ENCODE data around the gene OSBPL10.
"Not testable (repeated sequence)": the region's sequence is repeated elsewhere in the genome, so short reads cannot be mapped to it uniquely, and the experiment has no call there.

Gene OSBPL10

DNA sequence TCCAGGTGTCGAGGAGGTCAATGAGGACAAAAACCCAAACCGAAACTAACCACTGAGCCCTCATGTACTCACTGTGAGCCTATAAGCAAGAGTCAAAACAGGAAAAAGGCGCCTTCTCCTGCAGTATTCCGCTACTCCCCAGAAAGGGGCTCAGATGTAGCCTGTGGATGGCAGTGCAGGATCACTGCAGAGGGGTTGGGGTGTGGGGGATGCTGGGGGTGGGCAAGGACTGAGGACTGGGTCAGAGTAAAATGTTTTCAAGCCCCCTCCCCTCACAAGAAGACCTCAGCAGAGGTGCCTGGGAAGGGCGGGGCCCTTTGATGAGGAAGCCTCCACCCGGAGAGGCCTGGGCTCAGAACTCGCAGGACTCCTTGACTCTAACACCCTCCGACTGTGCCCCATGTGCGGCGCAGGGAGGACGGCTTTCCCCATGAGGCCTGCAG lies 170.1 kb downstream of the OSBPL10 start:
- DNase-seq (ENCODE audit: low spot score): no peak

DNA sequence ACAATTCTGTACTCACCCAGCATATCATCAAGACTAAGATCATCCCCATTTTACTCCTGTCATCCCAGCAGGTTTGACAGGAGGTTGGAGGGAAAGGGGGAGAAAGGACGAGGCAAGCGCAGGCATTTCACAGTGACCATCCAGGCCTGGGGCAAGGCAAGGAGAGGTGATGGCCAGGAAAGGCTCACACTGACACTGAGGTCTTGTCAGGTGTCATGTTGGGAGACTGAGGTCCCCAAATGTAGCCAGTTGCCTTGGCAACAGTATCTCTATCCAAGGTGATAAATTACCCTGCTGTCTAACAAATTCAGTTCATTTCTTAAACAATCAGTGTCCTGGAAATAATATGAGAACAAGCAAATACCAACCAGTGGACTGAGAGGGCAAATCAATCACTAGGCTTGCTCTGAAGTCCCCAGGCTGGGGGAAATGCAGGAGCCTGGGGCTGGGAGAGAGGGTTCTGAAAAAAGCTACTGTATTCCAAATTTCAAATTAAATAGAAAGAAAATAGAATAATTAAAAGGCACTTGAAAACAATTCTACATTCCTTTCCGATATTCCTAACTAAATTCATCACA lies 172.8 kb downstream of the OSBPL10 start:
- DNase-seq (ENCODE audit: low spot score): no peak

DNA sequence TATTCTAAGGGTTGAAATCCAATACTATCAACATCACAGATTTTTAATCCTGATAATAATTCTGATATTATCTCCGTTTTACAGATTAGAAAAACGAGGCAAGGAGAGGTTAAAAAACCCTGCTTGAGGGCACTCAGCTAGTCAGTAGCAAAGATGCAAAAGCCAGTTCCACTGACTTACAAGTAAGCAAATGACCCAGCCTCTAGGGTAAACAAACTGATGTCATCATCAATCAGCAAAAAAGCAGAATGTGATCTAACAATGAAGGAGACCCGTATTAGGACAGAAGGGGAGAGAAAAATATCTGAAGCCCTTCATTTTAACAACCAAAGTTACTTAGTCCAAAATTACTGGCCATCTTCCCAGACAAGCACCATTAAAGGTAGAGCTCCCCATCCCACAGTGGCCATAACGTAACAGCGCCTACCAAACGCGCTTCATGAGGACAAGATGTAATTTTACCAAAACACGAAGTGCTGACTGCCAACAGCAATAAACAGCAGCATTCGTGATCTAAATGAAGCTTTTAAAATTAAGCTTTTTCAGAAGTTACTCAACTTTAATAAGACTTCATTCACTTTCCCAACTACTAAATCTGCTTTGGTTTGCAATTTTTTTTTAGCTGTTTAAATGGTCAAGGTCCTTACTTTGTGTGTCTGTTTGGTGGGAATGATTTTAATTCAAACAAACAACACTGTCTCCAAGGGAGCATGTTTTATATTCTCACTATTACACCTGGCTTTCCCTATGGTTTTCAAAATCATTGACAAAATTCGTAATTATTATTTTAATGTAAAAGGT lies 176.6 kb downstream of the OSBPL10 start:
- no peak for DNase-seq (ENCODE audit: low spot score)

DNA sequence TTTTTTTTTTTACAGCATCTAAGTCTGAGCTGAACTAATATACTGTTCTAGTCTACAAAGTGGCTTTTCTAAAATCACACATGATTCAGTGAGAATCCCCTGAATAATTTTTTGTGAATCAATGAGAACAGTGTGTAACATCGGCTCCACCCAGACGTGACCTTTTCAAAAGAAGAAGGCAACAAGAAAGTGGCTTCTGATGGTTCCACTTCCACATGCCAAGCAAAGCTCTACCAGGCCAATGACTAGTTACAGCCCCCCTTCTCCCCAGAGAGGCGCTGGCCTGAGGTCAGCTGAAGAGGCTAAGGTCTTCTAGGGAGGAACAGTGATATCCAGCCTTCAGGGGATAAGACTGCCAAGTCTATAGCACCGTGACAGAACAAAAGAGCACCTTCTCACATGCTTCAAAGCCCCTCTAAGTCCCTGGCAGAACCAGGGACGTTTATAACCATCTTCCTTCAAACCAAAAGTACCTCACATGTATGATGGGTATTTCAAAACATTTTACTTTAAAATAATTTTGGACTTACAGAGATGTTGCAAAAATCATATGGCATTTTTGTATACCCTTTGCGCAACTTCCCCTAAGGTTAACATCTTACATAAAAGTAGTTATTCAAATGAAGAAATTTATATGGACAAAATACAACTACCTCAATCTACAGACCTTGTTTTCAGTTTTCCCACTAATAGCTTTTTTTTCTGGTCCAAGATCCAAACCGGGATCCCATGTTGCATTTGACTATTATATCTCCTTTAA lies 177.9 kb downstream of the OSBPL10 start:
- DNase-seq (ENCODE audit: low spot score): no peak

DNA sequence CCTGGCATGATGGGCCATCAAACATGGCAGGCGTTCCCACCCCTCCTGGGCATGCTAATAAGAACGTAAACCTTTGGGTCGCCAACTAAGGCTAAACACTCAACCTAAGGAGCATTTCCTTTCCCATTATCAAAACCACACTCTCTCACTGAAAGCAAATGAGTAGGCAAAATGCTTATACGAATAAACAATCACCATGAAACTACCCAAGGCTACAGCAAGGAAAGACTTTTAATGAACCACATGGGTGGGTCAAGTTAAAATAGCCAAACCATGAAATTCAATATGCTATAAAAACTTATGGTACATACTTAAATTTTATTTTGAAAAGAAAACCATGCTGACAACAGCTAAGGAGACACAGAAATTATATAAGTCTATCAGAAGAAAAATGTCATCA lies 180.6 kb downstream of the OSBPL10 start:
- no peak for DNase-seq (ENCODE audit: low spot score)

DNA sequence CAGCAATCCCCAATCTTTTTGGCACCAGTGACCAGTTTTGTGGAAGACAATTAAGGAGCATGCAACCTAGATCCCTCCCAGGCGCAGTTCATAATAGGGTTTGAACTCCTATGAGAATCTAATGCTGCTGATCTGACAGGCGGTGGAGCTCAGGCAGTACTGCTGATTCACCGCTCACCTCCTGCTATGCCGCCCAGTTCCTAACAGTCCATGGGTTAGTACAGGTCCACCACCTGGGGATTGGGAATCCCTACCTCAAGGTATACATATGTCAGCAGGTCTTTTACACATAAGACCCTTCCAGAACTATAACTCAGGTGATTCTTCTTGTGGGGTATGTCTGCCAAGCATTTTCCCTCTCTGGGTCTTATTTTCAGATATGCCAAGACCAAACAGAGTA lies 182.2 kb downstream of the OSBPL10 start:
- DNase-seq (ENCODE audit: low spot score): no peak

DNA sequence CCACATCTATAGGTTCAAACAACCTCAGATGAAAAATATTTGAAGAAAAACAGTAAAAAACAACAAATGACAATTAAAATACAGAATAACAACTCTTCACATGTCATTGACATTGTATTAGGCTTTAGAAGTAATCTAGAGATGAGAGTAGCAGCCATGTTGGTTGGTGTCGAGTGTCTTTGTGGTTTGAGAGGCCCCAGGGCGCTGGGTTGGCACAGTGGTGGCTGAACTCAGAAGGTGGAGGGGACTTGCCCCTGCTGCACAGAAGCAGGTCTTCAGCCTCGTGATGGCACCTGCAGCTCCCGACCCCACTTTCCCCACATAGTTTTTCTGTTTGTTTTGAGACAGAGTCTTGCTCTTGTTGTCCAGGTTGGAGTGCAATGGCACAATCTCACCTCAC lies 187.2 kb downstream of the OSBPL10 start:
- no peak for DNase-seq (ENCODE audit: low spot score)

DNA sequence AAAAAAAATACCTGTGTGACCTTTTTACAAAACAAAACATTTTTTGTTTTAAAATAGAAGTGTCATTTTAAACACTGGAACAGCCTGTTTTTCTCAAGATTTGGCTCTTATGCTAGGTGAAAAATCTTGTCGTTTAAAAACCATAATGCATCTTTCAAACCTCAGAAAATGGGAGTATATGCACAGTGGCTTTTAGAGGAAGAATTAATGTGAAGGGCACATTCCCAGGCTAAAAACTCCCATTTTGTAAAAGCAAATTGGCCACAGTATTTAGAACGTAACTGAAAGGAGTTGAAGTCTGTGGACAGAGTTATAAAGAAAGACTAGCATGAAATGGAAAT lies 190.0 kb downstream of the OSBPL10 start:
- DNase-seq (ENCODE audit: low spot score): no peak

DNA sequence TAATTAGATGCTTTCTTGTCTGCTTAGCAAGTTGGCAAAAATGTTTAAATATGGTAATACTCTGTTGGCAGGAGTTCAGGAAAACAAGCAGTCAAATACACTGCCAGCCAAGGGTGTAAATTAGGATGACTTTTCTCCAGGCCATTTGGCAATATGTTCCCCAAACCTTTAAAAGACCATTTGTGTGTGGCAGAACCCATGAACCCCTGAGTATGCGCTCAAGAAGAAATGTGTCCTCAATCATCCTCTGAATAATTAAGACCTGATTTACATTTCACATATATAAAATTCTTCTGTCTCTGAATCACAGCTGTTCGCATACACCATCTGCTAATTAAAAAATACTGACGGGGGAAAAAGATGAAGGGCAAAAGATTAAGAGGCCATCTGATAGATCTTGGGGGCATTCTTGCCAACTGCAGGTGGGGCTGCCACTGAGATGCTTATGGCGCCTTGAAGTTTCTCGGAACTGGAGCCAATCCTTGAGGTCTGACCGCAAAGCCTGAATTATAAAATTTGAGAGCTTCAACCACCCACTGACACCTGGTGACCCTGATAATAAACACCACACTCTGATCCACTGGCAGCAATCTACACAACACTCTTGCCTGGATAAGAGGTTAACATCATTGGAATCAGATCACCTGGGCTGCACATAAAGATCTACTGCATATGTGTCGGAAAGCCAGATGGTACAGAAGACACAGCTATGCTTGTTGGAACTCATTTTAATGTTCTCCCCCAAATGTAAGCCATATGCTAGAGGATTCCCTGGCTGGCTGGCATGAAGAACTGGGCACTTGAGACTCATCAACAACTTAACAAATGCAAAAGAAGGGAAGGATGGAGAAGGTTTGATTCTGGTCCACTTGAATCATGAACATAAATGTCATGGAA lies 190.6 kb downstream of the OSBPL10 start:
- no peak for DNase-seq (ENCODE audit: low spot score)

DNA sequence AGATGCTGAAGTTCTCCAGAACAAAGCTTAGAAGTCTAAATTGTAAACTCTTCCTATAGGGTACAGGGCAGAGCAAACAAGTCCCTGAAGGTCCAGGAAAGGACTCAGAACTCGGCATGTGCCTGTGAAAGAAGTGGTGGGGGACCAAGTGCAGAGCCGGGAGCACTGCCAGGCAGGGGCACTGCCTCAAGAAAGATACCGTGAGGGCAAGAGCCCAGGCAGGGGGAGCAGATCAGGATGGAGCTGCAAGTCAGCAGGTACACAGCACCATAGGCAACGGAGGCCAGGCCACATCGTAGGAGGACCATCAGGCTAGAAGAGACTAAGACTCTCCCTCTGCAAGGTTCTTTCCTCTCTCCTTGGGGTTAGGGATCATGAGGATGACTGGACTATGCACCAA lies 191.6 kb downstream of the OSBPL10 start:
- no peak for DNase-seq (ENCODE audit: low spot score)

DNA sequence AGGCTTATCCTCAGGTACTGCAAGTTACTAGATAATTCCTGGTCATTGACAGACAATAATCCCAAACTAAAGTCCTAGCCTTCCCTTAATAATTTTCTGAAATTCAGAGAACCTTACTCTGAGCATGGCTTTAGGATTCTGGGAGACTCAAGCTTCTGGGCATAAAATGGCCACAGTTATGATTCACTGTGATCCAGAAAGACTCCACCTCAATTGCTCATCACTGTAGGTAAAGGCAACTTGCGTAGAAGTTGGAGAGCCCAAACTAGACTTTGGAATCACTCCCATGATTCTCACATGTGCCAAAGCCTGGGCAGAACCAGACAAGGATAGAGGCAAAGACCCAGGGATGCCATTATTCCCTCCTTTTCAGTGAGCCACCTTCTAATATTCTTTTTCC lies 195.3 kb downstream of the OSBPL10 start:
- DNase-seq (ENCODE audit: low spot score): no peak

DNA sequence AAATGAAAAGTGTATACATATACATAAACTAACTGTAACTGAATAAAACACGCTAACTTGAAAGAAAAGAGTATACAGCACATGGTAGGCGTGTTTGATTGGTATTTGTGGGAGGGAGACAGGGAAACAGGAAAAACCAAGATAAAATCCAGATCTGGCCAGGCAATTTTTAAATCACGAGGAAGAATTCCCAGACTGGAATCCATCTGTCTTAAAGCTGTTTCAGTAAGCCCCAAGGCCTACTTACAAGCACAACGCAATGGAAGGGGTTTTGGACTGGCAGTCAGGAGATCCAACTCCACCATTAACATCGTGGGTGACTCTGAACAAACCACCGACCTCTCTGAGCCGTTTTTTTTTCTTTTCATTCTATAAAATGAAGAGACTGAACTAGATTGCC lies 195.8 kb downstream of the OSBPL10 start:
- DNase-seq (ENCODE audit: low spot score): no peak

DNA sequence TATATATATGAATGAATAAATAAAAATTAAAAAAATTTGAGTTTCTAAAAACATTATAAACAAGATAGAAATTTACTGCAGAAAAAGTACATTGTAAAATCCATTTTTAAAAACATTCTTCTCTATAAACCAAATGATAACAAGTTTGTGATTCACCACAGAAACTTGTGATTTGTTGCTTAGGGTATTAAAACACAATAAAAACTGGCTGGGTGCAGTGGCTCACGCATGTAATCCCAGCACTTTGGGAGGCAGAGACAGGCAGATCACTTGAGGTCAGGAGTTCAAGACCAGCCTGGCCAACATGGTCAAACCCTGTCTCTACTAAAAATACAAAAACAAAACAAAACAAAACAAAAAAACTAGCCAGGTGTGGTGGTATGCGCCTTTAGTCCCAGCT lies 197.2 kb downstream of the OSBPL10 start:
- not testable (repeated sequence) for DNase-seq (ENCODE audit: low spot score)

DNA sequence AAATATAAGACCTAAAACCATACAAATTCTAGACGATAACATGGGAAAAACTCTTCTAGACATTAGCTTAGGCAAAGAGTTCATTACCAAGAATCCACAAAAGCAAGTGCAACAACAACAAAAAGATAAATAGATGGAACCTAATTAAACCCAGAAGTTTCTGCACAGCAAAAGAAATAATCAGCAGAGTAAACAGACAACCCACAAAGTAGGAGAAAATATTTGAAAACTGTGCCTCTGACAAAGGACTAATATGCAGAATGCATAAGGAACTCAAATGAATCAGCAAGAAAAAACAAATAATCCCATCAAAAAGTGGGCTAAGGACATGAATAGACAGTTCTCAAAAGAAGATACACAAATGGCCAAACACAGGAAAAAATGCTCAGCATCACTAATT lies 198.8 kb downstream of the OSBPL10 start:
- not testable (repeated sequence) for DNase-seq (ENCODE audit: low spot score)

DNA sequence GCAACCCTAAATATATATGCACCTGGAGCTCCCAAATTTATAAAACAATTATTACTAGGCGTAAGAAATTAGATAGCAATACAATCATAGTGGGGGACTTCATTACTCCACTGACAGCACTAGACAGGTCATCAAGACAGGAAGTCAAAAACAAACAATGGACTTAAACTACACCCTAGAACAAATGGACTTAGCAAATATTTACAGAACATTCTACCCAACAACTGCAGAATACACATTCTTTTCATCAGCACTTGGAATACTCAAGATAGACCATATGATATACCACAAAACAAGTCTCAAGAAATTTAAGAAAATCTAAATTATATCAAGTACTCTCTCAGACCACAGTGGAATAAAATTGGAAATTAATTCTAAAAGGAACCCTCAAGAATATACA lies 201.5 kb downstream of the OSBPL10 start:
- DNase-seq (ENCODE audit: low spot score): no peak

DNA sequence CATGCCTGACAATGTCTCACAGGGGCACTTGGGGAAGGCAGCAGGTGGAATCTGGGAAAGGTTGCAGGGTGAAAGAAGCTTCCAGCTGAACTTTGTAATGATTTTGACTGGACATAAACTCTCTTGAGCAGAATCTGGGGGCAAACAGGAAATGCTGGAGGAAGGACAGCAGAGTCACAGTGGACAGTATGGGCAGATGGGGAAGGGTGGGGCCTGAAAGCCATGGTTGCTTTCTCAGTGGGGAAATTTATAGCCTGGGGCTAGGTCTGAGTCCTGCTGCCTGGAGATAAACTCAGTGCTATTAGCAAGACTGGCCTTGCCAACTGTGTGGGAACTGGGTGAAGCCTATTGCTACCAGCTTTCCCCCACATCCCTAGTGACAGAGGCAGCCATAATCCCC lies 203.2 kb downstream of the OSBPL10 start:
- DNase-seq (ENCODE audit: low spot score): no peak

DNA sequence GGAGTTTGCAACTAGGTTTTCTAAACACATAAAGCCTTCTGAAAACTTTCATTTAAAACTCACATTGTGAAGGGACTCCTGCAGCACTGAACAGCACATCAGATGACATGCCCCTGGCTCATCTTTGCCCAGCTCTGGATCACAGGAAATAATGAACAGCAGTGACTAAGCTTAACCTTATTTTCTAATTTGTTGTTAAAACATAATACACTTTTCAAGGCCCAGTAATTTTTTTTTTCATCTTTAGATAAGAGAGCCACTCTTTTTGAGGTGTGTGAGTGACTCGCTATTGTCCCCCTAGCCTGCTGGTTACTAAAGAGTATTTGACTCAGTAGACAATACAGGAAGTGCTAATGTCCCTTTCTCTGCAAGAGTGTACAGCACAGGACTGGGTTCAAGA lies 204.0 kb downstream of the OSBPL10 start:
- DNase-seq (ENCODE audit: low spot score): no peak

DNA sequence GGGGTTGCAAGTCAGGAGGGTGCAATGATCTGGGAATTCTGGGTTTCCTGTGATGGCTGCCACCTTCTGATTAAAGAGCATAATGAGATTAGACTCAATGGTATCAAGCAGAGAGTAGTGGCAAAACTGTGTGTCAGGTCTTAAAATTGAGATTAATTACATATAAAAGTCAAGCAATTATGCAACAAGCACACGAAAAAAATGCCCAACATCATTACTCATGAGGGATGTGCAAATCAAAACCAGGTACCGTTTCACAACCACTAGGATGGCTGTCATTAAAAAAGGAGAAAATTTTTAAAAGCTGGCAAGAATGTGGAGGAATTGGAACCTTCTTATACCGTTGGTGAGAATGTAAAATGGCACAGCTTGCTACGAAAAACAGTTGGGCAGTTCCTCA lies 205.0 kb downstream of the OSBPL10 start:
- DNase-seq (ENCODE audit: low spot score): no peak

DNA sequence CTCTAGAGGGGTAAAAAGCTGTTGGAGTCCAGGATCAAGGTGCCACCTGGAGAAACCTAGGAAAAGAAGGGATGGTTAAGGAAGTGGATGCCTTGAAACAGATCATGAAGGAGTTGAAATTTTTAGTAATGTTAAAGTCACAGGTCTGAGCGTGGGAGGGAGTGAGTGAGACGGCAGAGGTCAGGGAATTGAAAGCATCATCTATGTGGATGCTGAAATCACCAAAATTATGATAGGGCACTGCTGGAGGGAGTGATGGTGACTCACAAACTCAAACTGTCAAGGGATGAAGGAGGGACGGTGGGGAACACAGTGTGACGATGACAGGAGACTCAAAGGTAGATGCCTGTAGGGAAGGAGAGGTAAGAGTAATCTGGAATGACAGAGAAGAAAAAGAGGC lies 205.7 kb downstream of the OSBPL10 start:
- DNase-seq (ENCODE audit: low spot score): no peak

DNA sequence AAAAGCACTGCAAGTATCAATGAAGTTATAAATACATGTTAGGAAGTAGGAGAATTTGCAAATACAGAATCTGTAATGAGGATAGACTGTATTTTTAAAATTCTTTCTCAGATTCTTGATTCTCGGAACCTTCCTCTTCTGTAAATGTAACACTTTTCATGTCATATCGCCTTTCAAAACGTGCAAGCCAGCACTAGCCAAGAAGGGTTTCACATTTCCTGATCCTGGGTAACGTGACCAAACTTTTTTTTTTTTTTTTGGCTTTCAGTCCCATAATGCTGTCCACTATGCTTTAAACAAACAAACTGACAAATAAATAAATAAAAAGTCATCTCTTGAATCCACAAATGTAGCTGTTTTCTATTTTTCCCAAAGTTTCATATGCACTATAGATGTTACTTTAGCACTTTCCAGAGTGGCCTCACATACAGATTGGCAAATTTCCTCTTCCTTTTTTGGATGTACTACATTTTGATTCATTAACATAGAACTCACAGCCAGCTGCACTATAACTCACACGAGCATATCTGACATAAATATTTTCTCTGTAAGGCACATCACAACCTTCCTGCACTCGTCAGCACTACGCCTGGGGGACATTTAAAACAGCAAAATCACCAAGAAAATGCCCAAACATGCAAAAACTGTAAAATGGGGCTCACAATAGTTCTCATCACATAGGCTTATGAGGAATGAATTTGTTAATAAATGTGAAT lies 208.1 kb downstream of the OSBPL10 start:
- no peak for DNase-seq (ENCODE audit: low spot score)

DNA sequence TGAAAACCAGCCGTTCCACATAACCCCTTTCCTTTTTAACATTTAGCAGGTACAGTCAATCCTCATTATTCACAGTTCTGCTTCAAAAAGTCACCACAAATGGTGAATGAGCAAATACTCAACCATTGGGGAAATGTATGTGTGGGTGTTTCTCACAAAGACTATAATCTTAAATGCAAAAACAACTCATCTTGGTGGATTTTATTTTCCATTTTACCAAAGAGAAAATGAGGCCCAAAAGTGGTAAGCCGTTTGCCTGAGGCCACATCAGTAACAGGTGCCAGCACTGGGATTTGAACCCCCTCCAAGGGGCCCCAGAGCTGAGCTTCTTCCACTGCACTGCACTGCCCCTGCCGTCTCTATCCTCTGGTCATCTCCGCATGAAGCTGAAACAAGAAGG lies 208.8 kb downstream of the OSBPL10 start:
- DNase-seq (ENCODE audit: low spot score): no peak

Data from AG08395 (cell line).